ENCODE results near the gene MRPL2.

Gene MRPL2

DNA sequence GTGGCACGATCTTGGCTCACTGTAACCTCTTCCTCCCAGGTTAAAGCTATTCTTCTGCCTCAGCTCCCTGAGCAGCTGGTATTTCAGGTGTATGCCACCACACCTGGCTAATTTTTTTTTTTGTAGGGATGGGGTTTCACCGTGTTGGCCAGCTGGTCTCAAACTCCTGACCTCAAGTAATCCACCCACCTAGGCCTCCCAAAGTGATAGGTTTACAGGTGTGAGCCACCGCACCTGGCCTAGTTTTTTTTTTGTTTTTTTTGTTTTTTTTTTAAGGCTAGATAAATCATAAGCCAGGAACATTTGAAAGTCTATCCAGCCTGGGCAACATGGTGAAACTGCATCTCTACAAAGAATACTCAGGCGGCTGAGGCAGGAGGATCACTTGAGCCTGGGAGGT, 26.9 kb downstream of the MRPL2 start:
- Histone ChIP-seq H3K4me3 (no peak overlapping the region), H3K27ac (no peak overlapping the region)
- no peak for TF ChIP-seq CTCF (IDR thresholded peaks at IDR 0.05)
- no peak for DNase-seq (ENCODE audit: low spot score)

- H3K27ac ChIP-seq, result no peak overlapping the region
- no peak for TF ChIP-seq CTCF (IDR thresholded peaks at IDR 0.05)
- no peak overlapping the region for H3K4me3 ChIP-seq
- no peak for DNase-seq (ENCODE audit: low spot score)
Observed at GRCh38 chr6:43029120-43029519, 30.1 kb downstream of the MRPL2 start.

DNA sequence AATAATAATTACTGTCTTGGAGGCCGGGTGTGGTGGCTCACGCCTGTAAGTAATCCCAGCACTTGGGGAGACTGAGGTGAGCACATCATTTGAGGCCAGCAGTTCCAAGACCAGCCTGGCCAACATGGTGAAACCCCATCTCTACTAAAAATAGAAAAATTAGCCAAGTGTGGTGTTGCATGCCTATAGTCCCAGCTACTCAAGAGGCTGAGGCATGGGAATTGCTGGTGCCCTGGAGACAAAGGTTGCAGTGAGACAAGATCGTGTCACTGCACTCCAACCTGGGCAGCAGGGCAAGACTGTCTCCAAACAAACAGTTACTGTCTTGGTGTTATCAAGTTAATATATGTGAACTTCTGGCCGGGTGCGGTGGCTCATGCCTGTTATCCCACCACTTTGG, 32.9 kb downstream of the MRPL2 start:
- TF ChIP-seq CTCF (IDR thresholded peaks at IDR 0.05), result no peak
- no peak for DNase-seq (ENCODE audit: low spot score)
- Histone ChIP-seq H3K27ac (no peak overlapping the region), H3K4me3 (no peak overlapping the region)

DNA sequence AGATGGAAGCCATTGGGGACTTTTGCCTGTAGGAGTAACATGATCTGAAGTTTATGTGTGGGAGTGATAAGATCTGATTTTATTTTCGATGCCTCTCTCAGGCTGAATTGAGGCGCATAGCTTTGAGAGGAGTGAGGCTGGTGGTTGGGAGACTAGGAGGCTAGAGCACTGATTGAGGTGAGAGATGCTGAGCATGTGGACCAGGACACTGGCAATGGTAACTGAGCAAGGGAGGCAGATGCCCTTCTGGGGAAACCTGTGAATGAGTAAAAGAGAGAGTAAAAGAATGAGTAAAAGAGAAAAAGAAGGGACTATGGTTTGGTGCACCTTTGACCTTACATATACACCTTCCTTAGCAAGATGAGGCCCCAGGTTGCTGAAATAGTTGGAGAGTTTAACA, 34.8 kb downstream of the MRPL2 start:
- no peak overlapping the region for H3K27ac ChIP-seq

DNA sequence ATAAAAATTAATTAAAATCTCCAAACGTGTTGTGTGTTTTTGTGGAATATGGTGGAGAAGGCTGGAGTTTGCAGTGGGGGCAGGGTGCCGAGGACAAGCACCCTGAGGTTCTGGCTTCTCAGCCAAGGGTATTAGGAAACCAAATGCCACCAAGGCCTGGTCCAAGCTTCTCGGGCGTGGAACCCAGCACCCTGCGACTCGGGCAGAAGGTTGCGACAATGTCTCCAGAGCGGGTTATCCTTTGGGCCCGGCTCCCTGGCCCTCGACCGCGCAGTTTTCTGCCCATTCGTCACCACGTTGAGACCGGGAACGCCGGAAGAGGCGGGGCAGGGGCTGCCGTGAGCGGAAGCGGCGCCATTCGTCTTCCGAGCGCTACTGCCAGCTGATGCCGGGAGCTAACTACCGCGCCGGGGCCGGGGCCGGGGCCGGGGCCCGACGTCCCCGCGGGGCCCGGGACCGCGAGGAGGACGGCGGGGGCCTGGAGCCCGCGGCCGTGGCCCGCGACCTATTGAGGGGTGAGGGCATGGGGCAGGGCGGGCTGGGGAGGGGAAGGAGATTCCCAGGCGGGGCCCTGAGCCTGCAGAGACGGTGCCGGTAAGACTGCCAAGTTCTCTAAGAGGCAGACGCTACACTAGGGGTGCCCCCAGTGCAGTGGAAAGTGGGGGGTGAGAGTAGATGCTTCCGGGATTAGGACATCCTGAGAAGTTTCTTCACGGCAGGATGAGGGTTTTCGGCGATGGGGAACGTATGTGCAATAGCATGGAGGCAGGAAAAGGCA, 37.8 kb downstream of the MRPL2 start, which contains the start of gene RRP36:
TSS of gene RRP36 (plus strand) at position 354 of the 778 bp plus-strand sequence. CDS start at position 386, 32 bp downstream.
- Histone ChIP-seq H3K4me3 (peak within 1 kb of the TSS; percentile 96), H3K27ac (peak within 1 kb of the TSS; percentile 87 to 95)
- peak; percentile 91 for DNase-seq (ENCODE audit: low spot score)
- TF ChIP-seq CTCF (IDR thresholded peaks at IDR 0.05), result no peak

More for the DNA sequence above, 34.8 kb downstream of the MRPL2 start:
- no peak for DNase-seq (ENCODE audit: low spot score)
- H3K4me3 ChIP-seq, result no peak overlapping the region
- TF ChIP-seq CTCF (IDR thresholded peaks at IDR 0.05), result no peak

DNA sequence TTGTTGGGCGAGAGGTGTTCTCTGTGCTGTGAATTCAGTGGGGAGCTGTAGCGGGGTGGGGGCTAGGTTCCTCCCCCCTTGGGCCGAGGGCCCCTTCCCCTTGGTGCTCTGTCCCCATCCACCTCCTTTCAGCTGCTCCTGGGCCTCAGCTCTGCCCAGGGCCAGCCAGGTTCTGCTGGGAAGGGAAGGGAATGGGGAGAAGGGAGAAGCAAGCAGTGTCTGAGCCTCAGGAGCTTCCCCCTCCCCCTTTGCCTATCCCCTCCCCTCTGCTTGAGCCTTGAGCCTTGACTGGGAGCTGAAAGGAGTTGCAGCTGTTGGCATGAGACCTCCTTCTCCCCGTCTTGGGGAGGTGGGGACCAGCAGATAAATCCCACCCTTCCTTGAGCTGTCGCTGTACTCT, 38.4 kb downstream of the MRPL2 start:
- Histone ChIP-seq H3K4me3 (peak overlapping the region; percentile 96), H3K27ac (peak overlapping the region; percentile 87 to 95)
- DNase-seq (ENCODE audit: low spot score), result no peak
- no peak for TF ChIP-seq CTCF (IDR thresholded peaks at IDR 0.05)
